HepG2 (cell line): ENCODE results near the gene NRBP1. TPM values are rescaled to one million over a fixed set of nuclear protein-coding genes. Genes with fewer than 3 reads are reported as not detected.

Experiments
- ATF7 ChIP-seq, 2 experiments: fragments of 450-650 bp in 1 of 2; sonication (generic) in 1 of 2; formaldehyde crosslinking in 1 of 2; IDR thresholded peaks; 2 replicates each; pipeline versions ENCODE4 v1.4.0 to v1.6.1; 2016 to 2020; ENCODE audit warnings: antibody characterized with exemption in 1 of 2, mild to moderate bottlenecking in 1 of 2, missing genetic modification reagents in 1 of 2
- HNRNPH1 ChIP-seq: fragments of 200-400 bp; formaldehyde crosslinking; optimal IDR thresholded peaks from 2 replicates; pipeline ENCODE3; 2017; ENCODE audit warnings: mild to moderate bottlenecking, low read depth, low read length
- HNRNPLL ChIP-seq: fragments of 200-400 bp; formaldehyde crosslinking; IDR thresholded peaks from 2 replicates; pipeline ENCODE4 v1.6.1; 2017; ENCODE audit warnings: mild to moderate bottlenecking, low read depth, low read length; ENCODE audit not compliant: poor library complexity, severe bottlenecking
- KDM5B ChIP-seq: sonication (generic); formaldehyde crosslinking; IDR thresholded peaks from 2 replicates; pipeline ENCODE4 v1.4.0; 2020; ENCODE audit warnings: missing genetic modification reagents, mild to moderate bottlenecking, borderline replicate concordance
- MAF1 ChIP-seq: sonication (generic); formaldehyde crosslinking; IDR thresholded peaks from 2 replicates; pipeline ENCODE4 v1.5.0; 2020; ENCODE audit warnings: missing genetic modification reagents, borderline replicate concordance
- MIER2 ChIP-seq: IDR thresholded peaks from 2 replicates; pipeline ENCODE4 v1.6.1; 2016; ENCODE audit warnings: missing biosample characterization, missing genetic modification reagents
- SNAI1 ChIP-seq: sonication (generic); formaldehyde crosslinking; IDR thresholded peaks from 2 replicates; pipeline ENCODE4 v1.5.0; 2020; ENCODE audit warnings: mild to moderate bottlenecking, missing genetic modification reagents, borderline replicate concordance
- SOX6 ChIP-seq, 2 experiments: fragments of 450-650 bp in 1 of 2; sonication (generic) in 1 of 2; formaldehyde crosslinking in 1 of 2; IDR thresholded peaks; 2 replicates each; pipeline versions ENCODE4 v1.4.0 to v1.6.1; 2017 to 2020; ENCODE audit warnings: antibody characterized with exemption in 1 of 2, mild to moderate bottlenecking in 1 of 2, missing genetic modification reagents in 1 of 2
- SUZ12 ChIP-seq: fragments of 150-350 bp; IDR thresholded peaks from 2 replicates; pipeline ENCODE4 v1.6.1; 2014; ENCODE audit warnings: low read depth, low read length
- TBX3 ChIP-seq: fragments of 450-650 bp; IDR thresholded peaks from 2 replicates; pipeline ENCODE4 v1.6.1; 2017; ENCODE audit warnings: antibody characterized with exemption, mild to moderate bottlenecking, inconsistent platforms, borderline replicate concordance
- ZFP36L1 ChIP-seq: sonication (generic); formaldehyde crosslinking; IDR thresholded peaks from 2 replicates; pipeline ENCODE4 v1.8.0; 2022; ENCODE audit warnings: mild to moderate bottlenecking, missing genetic modification reagents, moderate library complexity
- ZNF30 ChIP-seq: sonication (generic); formaldehyde crosslinking; IDR thresholded peaks from 2 replicates; pipeline ENCODE4 v1.5.0; 2020; ENCODE audit warnings: mild to moderate bottlenecking, missing genetic modification reagents
- ZNF317 ChIP-seq: sonication (generic); formaldehyde crosslinking; IDR thresholded peaks from 2 replicates; pipeline ENCODE4 v1.5.0; 2020; ENCODE audit warnings: mild to moderate bottlenecking, missing genetic modification reagents
- ZNF430 ChIP-seq: sonication (generic); formaldehyde crosslinking; IDR thresholded peaks from 2 replicates; pipeline ENCODE4 v1.9.0; 2021; ENCODE audit warnings: mild to moderate bottlenecking, missing genetic modification reagents
- ZNF501 ChIP-seq: sonication (generic); formaldehyde crosslinking; IDR thresholded peaks from 2 replicates; pipeline ENCODE4 v1.5.1; 2020; ENCODE audit warnings: mild to moderate bottlenecking, moderate library complexity, missing genetic modification reagents
- polyA plus RNA-seq, 8 experiments: library from polyadenylated mRNA; depleted of rRNA in 3 of 8; stranded (reverse) in 7 of 8; unstranded in 1 of 8; fragments of >200 nt; fragmentation: Illumina TruSeq in 4 of 8; extraction: Trizol in 4 of 8; gene quantifications; 2 replicates each; pipeline versions ENCODE4 v1.2.1 to v1.2.3, GENCODE V29; 2011 to 2016; ENCODE audit warnings: low read depth in 4 of 8, missing spikeins in 1 of 8, mixed read lengths in 1 of 8; ENCODE audit not compliant: insufficient read depth in 1 of 8
- total RNA-seq, 5 experiments: library from RNA; depleted of rRNA; stranded (reverse); fragments of >200 nt; fragmentation: Illumina TruSeq; extraction: Trizol; gene quantifications; 2 replicates each; pipeline ENCODE4 v1.2.3, GENCODE V29; 2016; ENCODE audit warnings: low read depth in 1 of 5
- TF ChIP-seq, protein P1 (sequence below): sonication (generic); formaldehyde crosslinking; IDR thresholded peaks from 2 replicates; pipeline ENCODE4 v1.4.0; 2020; ENCODE audit warnings: mild to moderate bottlenecking, missing genetic modification reagents
- TF ChIP-seq, protein P2 (sequence below): sonication (generic); formaldehyde crosslinking; IDR thresholded peaks from 2 replicates; pipeline ENCODE4 v1.5.1; 2020; ENCODE audit warnings: missing genetic modification reagents, mild to moderate bottlenecking, borderline replicate concordance
- TF ChIP-seq, protein P3 (sequence below): sonication (generic); formaldehyde crosslinking; IDR thresholded peaks from 2 replicates; pipeline ENCODE4 v1.4.0; 2020; ENCODE audit warnings: missing genetic modification reagents, mild to moderate bottlenecking, borderline replicate concordance
- TF ChIP-seq, protein P4 (sequence below): sonication (generic); formaldehyde crosslinking; IDR thresholded peaks from 2 replicates; pipeline ENCODE4 v1.9.0; 2022; ENCODE audit warnings: missing genetic modification reagents, mild to moderate bottlenecking, borderline replicate concordance

The NRBP1 gene
- total and polyA plus RNA-seq, 2 of the 13 experiments (the other 11 are each of a cell fraction or from before 2014, with no cell fraction given), result 165 to 240 TPM

DNA sequence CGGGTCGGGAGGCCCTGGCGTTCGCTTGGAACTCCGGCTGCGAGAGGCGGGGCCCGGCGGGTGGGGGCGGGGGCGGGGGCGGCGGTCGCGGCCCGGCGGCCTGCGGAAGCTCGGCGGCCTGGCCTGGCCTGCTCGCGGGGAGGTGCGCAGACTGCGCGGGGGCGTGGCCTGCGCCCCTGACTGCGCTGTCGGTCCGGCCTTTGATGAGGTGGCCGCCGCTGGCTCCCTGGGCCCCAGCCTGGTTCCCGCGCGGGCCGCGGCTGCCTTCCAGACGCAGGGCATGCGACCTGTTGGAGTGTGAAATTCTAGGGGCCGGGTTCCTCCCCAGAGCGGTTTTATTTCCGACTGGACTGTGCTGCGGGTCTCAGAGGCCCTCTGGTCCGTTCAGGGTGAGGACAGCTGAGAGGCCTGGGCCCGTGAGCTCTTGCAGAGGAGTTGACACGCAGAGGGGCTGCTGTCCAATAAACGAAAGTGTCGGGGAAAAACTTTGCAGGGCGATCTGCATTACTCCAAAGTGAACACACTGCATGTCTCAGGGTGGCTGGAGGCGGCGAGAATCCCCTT, 629 bp downstream of the NRBP1 start (continued):
- TF ChIP-seq ATF7 (IDR thresholded peaks at IDR 0.05) (no peak), ATF7 (CRISPR knock-in tag; IDR thresholded peaks at IDR 0.05) (peak; percentile 75; the same call in 1 of the 2 replicates), SUZ12 (no peak), HNRNPH1 (no peak), TBX3 (peak; percentile 41; the same call in 1 of the 2 replicates), ZNF317 (CRISPR knock-in tag) (no peak), HNRNPLL (peak; percentile 95), SNAI1 (CRISPR knock-in tag) (0 out of 2 replicates have a peak, but pooled peaks have one; percentile 65), ZNF501 (CRISPR knock-in tag) (peak; percentile 33; the same call in 1 of the 2 replicates), ZNF30 (no peak), SOX6 (IDR thresholded peaks at IDR 0.05) (no peak), SOX6 (CRISPR knock-in tag; IDR thresholded peaks at IDR 0.05) (0 out of 2 replicates have a peak, but pooled peaks have one; percentile 21), ZNF430 (CRISPR knock-in tag) (peak; percentile 92), MAF1 (no peak; the same call in none of the 2 replicates), ZFP36L1 (no peak; the same call in 1 of the 2 replicates), MIER2 (CRISPR knock-in tag) (peak; percentile 42; the same call in 1 of the 2 replicates), KDM5B (CRISPR knock-in tag) (peak; percentile 16)
- TF ChIP-seq, protein P1, sequence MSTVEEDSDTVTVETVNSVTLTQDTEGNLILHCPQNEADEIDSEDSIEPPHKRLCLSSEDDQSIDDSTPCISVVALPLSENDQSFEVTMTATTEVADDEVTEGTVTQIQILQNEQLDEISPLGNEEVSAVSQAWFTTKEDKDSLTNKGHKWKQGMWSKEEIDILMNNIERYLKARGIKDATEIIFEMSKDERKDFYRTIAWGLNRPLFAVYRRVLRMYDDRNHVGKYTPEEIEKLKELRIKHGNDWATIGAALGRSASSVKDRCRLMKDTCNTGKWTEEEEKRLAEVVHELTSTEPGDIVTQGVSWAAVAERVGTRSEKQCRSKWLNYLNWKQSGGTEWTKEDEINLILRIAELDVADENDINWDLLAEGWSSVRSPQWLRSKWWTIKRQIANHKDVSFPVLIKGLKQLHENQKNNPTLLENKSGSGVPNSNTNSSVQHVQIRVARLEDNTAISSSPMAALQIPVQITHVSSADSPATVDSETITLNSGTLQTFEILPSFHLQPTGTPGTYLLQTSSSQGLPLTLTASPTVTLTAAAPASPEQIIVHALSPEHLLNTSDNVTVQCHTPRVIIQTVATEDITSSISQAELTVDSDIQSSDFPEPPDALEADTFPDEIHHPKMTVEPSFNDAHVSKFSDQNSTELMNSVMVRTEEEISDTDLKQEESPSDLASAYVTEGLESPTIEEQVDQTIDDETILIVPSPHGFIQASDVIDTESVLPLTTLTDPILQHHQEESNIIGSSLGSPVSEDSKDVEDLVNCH (CRISPR knock-in tag), result peak; percentile 60; the same call in 1 of the 2 replicates
- TF ChIP-seq, protein P2, sequence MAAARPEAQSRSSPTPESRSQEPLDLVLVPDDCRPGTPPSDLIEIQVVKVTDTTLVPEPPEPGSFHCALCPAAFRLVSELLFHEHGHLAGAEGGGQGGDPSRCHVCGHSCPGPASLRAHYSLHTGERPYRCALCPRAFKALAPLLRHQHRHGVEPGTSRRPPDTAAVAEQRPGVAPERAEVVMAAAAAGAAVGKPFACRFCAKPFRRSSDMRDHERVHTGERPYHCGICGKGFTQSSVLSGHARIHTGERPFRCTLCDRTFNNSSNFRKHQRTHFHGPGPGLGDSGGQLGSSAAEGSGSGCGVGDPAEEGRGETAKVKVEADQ, result no peak
- TF ChIP-seq, protein P3, sequence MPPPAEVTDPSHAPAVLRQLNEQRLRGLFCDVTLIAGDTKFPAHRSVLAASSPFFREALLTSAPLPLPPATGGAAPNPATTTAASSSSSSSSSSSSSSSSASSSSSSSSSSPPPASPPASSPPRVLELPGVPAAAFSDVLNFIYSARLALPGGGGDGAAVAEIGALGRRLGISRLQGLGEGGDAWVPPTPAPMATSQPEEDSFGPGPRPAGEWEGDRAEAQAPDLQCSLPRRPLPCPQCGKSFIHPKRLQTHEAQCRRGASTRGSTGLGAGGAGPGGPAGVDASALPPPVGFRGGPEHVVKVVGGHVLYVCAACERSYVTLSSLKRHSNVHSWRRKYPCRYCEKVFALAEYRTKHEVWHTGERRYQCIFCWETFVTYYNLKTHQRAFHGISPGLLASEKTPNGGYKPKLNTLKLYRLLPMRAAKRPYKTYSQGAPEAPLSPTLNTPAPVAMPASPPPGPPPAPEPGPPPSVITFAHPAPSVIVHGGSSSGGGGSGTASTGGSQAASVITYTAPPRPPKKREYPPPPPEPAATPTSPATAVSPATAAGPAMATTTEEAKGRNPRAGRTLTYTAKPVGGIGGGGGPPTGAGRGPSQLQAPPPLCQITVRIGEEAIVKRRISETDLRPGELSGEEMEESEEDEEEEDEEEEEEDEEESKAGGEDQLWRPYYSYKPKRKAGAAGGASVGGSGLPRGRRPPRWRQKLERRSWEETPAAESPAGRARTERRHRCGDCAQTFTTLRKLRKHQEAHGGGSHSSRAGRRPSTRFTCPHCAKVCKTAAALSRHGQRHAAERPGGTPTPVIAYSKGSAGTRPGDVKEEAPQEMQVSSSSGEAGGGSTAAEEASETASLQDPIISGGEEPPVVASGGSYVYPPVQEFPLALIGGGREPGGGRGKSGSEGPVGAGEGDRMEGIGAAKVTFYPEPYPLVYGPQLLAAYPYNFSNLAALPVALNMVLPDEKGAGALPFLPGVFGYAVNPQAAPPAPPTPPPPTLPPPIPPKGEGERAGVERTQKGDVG (CRISPR knock-in tag), result no peak
- TF ChIP-seq, protein P4, sequence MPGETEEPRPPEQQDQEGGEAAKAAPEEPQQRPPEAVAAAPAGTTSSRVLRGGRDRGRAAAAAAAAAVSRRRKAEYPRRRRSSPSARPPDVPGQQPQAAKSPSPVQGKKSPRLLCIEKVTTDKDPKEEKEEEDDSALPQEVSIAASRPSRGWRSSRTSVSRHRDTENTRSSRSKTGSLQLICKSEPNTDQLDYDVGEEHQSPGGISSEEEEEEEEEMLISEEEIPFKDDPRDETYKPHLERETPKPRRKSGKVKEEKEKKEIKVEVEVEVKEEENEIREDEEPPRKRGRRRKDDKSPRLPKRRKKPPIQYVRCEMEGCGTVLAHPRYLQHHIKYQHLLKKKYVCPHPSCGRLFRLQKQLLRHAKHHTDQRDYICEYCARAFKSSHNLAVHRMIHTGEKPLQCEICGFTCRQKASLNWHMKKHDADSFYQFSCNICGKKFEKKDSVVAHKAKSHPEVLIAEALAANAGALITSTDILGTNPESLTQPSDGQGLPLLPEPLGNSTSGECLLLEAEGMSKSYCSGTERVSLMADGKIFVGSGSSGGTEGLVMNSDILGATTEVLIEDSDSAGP (CRISPR knock-in tag), result peak; percentile 62
